Muscle layer of duodenum (tissue), 2 donors: Measurements from ENCODE around the gene FCHO1.
A peak's percentile ranks its signal among the peaks of the same experiment; 100 is the strongest.

Experiments
- H3K27ac ChIP-seq: one replicate; pipeline ENCODE4 v1.7.0; 2013; ENCODE audit warnings: mild to moderate bottlenecking, low read length
- H3K27me3 ChIP-seq: one replicate; pipeline ENCODE4 v1.7.0; 2013; ENCODE audit warnings: low read depth, mild to moderate bottlenecking, control low read depth, low read length
- H3K36me3 ChIP-seq, 2 donors: one replicate each; pipeline ENCODE4 v1.7.0; 2013; ENCODE audit warnings: low read length in 2 of 2, control low read depth in 1 of 2, mild to moderate bottlenecking in 1 of 2; ENCODE audit not compliant: insufficient read depth in 2 of 2, control insufficient read depth in 1 of 2
- H3K4me1 ChIP-seq, 2 donors: one replicate each; pipeline ENCODE4 v1.7.0; 2013; ENCODE audit warnings: low read length in 2 of 2, mild to moderate bottlenecking in 2 of 2, control low read depth in 1 of 2, moderate library complexity in 1 of 2; ENCODE audit not compliant: insufficient read depth in 2 of 2, control insufficient read depth in 1 of 2
- H3K4me3 ChIP-seq, 2 donors: one replicate each; pipeline ENCODE4 v1.7.0; 2013; ENCODE audit warnings: low read length in 2 of 2, low read depth in 1 of 2, mild to moderate bottlenecking in 1 of 2
- H3K9me3 ChIP-seq, 2 donors: one replicate each; pipeline ENCODE4 v1.7.0; 2013; ENCODE audit warnings: low read length in 2 of 2, control low read depth in 1 of 2, mild to moderate bottlenecking in 1 of 2; ENCODE audit not compliant: control insufficient read depth in 1 of 2
- donor health status: healthy.

The FCHO1 gene

GRCh38 chr19:17721111-17721628, 30.1 kb upstream of the FCHO1 start:
- Histone ChIP-seq H3K4me1 (peaks cover 19 to 38% of the 10 kb centered on the region in 2 donors), H3K27me3 (no peaks in the 10 kb centered on the region), H3K27ac (no peak overlapping the region), H3K9me3 (no peaks in the 10 kb centered on the region), H3K4me3 (peak overlapping the region; percentile 85 to 98), H3K36me3 (peaks cover 13 to 25% of the 10 kb centered on the region in 2 donors)

- H3K27me3 ChIP-seq = no peaks in the 10 kb centered on the region
- H3K4me1 ChIP-seq = peaks cover 19 to 38% of the 10 kb centered on the region in 2 donors
- no peaks in the 10 kb centered on the region for H3K9me3 ChIP-seq
- H3K36me3 ChIP-seq = peaks cover 13 to 31% of the 10 kb centered on the region in 2 donors
- H3K27ac ChIP-seq = no peak overlapping the region
- H3K4me3 ChIP-seq = no peak overlapping the region
Measured at GRCh38 chr19:17721821-17722220, 29.5 kb upstream of the FCHO1 start.

- Histone ChIP-seq H3K27me3 (no peaks in the 10 kb centered on the region), H3K27ac (no peak overlapping the region), H3K4me3 (no peak overlapping the region), H3K4me1 (peaks cover 13 to 31% of the 10 kb centered on the region in 2 donors), H3K36me3 (peaks cover 18 to 41% of the 10 kb centered on the region in 2 donors), H3K9me3 (no peaks in the 10 kb centered on the region)
Measured at GRCh38 chr19:17722655-17723240, 28.5 kb upstream of the FCHO1 start.

GRCh38 chr19:17724655-17725054, 26.6 kb upstream of the FCHO1 start:
- Histone ChIP-seq H3K4me3 (no peak overlapping the region), H3K27ac (no peak overlapping the region), H3K36me3 (peaks cover 23 to 58% of the 10 kb centered on the region in 2 donors), H3K27me3 (no peaks in the 10 kb centered on the region), H3K9me3 (no peaks in the 10 kb centered on the region), H3K4me1 (peaks cover 13 to 24% of the 10 kb centered on the region in 2 donors)

GRCh38 chr19:17725422-17726078, 25.7 kb upstream of the FCHO1 start:
- H3K36me3 ChIP-seq = peaks cover 23 to 65% of the 10 kb centered on the region in 2 donors
- no peaks in the 10 kb centered on the region for H3K9me3 ChIP-seq
- H3K27me3 ChIP-seq = no peaks in the 10 kb centered on the region
- no peak overlapping the region for H3K27ac ChIP-seq
- H3K4me1 ChIP-seq = peaks cover 7 to 16% of the 10 kb centered on the region in 2 donors
- no peak overlapping the region for H3K4me3 ChIP-seq

- no peaks in the 10 kb centered on the region for H3K27me3 ChIP-seq
- H3K9me3 ChIP-seq = no peaks in the 10 kb centered on the region
- H3K4me3 ChIP-seq = no peak overlapping the region
- peaks cover 23 to 71% of the 10 kb centered on the region in 2 donors for H3K36me3 ChIP-seq
- H3K4me1 ChIP-seq = peaks cover under 1 to 9% of the 10 kb centered on the region in 2 donors
- no peak overlapping the region for H3K27ac ChIP-seq
Measured at GRCh38 chr19:17726136-17726741, 25.0 kb upstream of the FCHO1 start.

GRCh38 chr19:17726964-17727773, 24.1 kb upstream of the FCHO1 start:
- no peaks in the 10 kb centered on the region for H3K27me3 ChIP-seq
- H3K4me1 ChIP-seq = peaks cover 0 to under 1% of the 10 kb centered on the region in 2 donors
- no peak overlapping the region for H3K27ac ChIP-seq
- H3K4me3 ChIP-seq = no peak overlapping the region
- H3K36me3 ChIP-seq = peaks cover 23 to 73% of the 10 kb centered on the region in 2 donors
- H3K9me3 ChIP-seq = no peaks in the 10 kb centered on the region

GRCh38 chr19:17727843-17728242, 23.4 kb upstream of the FCHO1 start:
- no peak overlapping the region for H3K4me3 ChIP-seq
- H3K36me3 ChIP-seq = peaks cover 23 to 80% of the 10 kb centered on the region in 2 donors
- H3K9me3 ChIP-seq = no peaks in the 10 kb centered on the region
- H3K27ac ChIP-seq = no peak overlapping the region
- H3K27me3 ChIP-seq = no peaks in the 10 kb centered on the region
- H3K4me1 ChIP-seq = peaks cover 0 to 3% of the 10 kb centered on the region in 2 donors

GRCh38 chr19:17733127-17733526, 18.1 kb upstream of the FCHO1 start:
- Histone ChIP-seq H3K36me3 (peaks cover 26 to 70% of the 10 kb centered on the region in 2 donors), H3K27ac (no peak overlapping the region), H3K27me3 (no peaks in the 10 kb centered on the region), H3K4me3 (no peak overlapping the region), H3K4me1 (peaks cover 0 to 3% of the 10 kb centered on the region in 2 donors), H3K9me3 (no peaks in the 10 kb centered on the region)

- no peaks in the 10 kb centered on the region for H3K9me3 ChIP-seq
- peaks cover 0 to 4% of the 10 kb centered on the region in 2 donors for H3K4me1 ChIP-seq
- no peak overlapping the region for H3K27ac ChIP-seq
- peaks cover 21 to 61% of the 10 kb centered on the region in 2 donors for H3K36me3 ChIP-seq
- no peaks in the 10 kb centered on the region for H3K27me3 ChIP-seq
- H3K4me3 ChIP-seq = no peak overlapping the region
Measured at GRCh38 chr19:17734146-17734545, 17.1 kb upstream of the FCHO1 start.

- peaks cover 0 to 6% of the 10 kb centered on the region in 2 donors for H3K4me1 ChIP-seq
- no peaks in the 10 kb centered on the region for H3K27me3 ChIP-seq
- H3K27ac ChIP-seq = no peak overlapping the region
- no peaks in the 10 kb centered on the region for H3K9me3 ChIP-seq
- H3K36me3 ChIP-seq = peaks cover 21 to 50% of the 10 kb centered on the region in 2 donors
- no peak overlapping the region for H3K4me3 ChIP-seq
Measured at GRCh38 chr19:17735410-17735809, 15.9 kb upstream of the FCHO1 start.
